Peyer's patch (tissue), 4 donors: ENCODE results near the gene YEATS2. TPM values are rescaled to one million over a fixed set of nuclear protein-coding genes. Genes with fewer than 3 reads are reported as not detected.

ENCODE experiments used
- DNase-seq, 3 donors: peaks; one replicate each; pipeline ENCODE4 v3.0.0-alpha.2; 2017 to 2019
- H3K27ac ChIP-seq, 4 donors: fragments of 200-600 bp; sonication (generic); one replicate each; pipeline ENCODE4 v1.5.1; 2016 to 2019
- H3K27me3 ChIP-seq, 2 donors: fragments of 200-600 bp; sonication (generic); one replicate each; pipeline ENCODE4 v1.5.1; 2019
- H3K36me3 ChIP-seq, 3 donors: fragments of 200-600 bp; sonication (generic); one replicate each; pipeline ENCODE4 v1.5.1; 2016 to 2019
- H3K4me1 ChIP-seq, 4 donors: fragments of 200-600 bp; sonication (generic); one replicate each; pipeline ENCODE4 v1.5.1; 2016 to 2019
- H3K4me3 ChIP-seq, 4 donors: fragments of 200-600 bp; sonication (generic); 1 replicate in 3 of 4; 2 replicates in 1 of 4; pipeline ENCODE4 v1.5.1; 2016 to 2019; ENCODE audit warnings: mild to moderate bottlenecking in 1 of 4
- H3K9me3 ChIP-seq, 4 donors: fragments of 200-600 bp; sonication (generic); one replicate each; pipeline ENCODE4 v1.5.1; 2016 to 2019; ENCODE audit warnings: mild to moderate bottlenecking in 1 of 4
- POLR2A ChIP-seq, 2 donors: fragments of 450-650 bp; IDR thresholded peaks; one replicate each; pipeline ENCODE4 v1.5.1; 2017; ENCODE audit warnings: antibody characterized with exemption in 2 of 2, mild to moderate bottlenecking in 2 of 2, moderate library complexity in 2 of 2
- total RNA-seq, 4 donors: library from RNA; depleted of rRNA; stranded (reverse); fragments of >200 nt; gene quantifications; one replicate each; pipeline ENCODE4 v1.1.0, GENCODE V29; 2016
- TF ChIP-seq, protein P1 (sequence below), 6 experiments: fragments of 450-650 bp in 4 of 6; fragments of 200-600 bp in 2 of 6; sonication (generic) in 1 of 6; IDR thresholded peaks; one replicate each; pipeline ENCODE4 v1.5.1; 2017 to 2019; ENCODE audit warnings: antibody characterized with exemption in 6 of 6, mild to moderate bottlenecking in 3 of 6, moderate library complexity in 1 of 6

YEATS2 gene
- total RNA-seq, 4 donors from 2014 or later = 24.3 to 56.9 (median 27.7) TPM

DNA sequence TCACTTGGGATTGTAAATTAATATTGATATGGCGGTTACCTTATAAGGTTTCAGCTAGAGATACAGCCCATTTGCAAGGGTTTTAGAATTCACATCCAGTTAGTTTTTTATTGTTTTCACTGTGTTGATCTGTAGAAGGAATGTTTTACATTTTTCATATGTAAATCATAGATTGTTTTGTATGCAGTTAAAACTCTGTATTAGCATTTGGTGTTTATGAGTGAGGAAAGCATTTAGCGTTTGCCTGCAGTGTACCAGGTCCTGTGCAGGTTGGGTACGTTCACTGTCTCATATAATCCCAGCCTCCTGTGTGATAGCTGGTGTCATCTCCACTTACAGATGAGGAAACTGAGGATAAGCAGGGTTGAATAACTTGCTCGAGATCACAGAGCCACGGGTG, 104.0 kb downstream of the YEATS2 start:
- H3K4me3 ChIP-seq = no peak overlapping the region
- no peak overlapping the region for H3K27ac ChIP-seq
- no peaks in the 10 kb centered on the region for H3K27me3 ChIP-seq
- no peaks in the 10 kb centered on the region for H3K4me1 ChIP-seq
- TF ChIP-seq, protein P1, sequence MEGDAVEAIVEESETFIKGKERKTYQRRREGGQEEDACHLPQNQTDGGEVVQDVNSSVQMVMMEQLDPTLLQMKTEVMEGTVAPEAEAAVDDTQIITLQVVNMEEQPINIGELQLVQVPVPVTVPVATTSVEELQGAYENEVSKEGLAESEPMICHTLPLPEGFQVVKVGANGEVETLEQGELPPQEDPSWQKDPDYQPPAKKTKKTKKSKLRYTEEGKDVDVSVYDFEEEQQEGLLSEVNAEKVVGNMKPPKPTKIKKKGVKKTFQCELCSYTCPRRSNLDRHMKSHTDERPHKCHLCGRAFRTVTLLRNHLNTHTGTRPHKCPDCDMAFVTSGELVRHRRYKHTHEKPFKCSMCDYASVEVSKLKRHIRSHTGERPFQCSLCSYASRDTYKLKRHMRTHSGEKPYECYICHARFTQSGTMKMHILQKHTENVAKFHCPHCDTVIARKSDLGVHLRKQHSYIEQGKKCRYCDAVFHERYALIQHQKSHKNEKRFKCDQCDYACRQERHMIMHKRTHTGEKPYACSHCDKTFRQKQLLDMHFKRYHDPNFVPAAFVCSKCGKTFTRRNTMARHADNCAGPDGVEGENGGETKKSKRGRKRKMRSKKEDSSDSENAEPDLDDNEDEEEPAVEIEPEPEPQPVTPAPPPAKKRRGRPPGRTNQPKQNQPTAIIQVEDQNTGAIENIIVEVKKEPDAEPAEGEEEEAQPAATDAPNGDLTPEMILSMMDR (IDR thresholded peaks at IDR 0.05) = no peak
- TF ChIP-seq POLR2A (IDR thresholded peaks at IDR 0.05) = no peak
- H3K9me3 ChIP-seq = no peaks in the 10 kb centered on the region
- H3K36me3 ChIP-seq = peaks cover 0 to 84% (median 4%) of the 10 kb centered on the region in 3 donors
- DNase-seq = peak in 1 of 3 donors; percentile 2

DNA sequence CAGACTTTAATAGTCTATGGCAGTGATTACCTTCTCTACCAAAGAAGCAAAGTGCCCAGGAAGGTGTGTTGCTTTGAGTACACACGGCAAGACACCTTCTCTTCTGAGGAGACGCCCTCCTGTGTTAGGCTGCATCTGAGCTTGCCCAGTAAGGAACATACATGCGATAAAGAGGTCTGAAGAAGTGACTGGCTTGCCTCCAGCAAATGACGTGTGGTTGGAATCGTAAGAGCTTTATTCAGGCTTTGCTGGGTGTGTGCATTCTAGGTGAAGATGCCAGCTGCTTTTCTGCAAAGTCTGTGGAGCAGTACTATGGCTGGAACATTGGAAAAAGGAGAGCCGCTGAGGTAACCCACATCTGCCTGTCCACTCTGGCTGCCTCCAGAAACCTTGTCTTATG, 105.4 kb downstream of the YEATS2 start:
- no peak overlapping the region for H3K4me3 ChIP-seq
- TF ChIP-seq, protein P1 (IDR thresholded peaks at IDR 0.05) = no peak
- TF ChIP-seq POLR2A (IDR thresholded peaks at IDR 0.05) = no peak
- H3K27ac ChIP-seq = no peak overlapping the region
- H3K4me1 ChIP-seq = no peaks in the 10 kb centered on the region
- DNase-seq = peak in 1 of 3 donors; percentile 10
- H3K27me3 ChIP-seq = no peaks in the 10 kb centered on the region
- H3K9me3 ChIP-seq = no peaks in the 10 kb centered on the region
- peaks cover 0 to 95% (median 4%) of the 10 kb centered on the region in 3 donors for H3K36me3 ChIP-seq

DNA sequence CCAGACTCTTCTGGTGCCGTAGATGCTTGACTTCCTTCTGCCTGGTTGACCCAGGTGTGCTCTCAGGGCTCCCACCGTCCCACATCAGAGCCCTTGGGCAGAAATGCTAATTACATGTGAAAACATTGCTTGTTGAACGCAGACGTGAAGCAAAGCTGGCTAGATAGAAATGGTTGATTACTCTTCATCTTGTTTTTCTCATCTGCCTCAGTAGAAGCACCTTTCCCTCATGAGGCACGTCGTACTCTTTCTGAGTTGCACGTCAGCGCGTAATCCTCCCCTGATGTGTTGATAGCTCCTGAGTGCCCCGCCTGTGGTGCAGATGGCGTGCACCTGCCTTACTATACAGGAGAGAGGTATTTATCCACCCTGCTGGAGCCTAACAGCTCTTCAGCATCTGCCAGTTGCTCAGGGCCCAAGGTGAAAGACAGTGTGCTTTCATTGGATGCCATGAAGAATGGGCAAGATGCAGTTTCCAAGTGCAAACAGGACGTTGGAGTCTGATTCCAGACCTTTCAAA, 109.7 kb downstream of the YEATS2 start:
- no peaks in the 10 kb centered on the region for H3K4me1 ChIP-seq
- no peak for TF ChIP-seq POLR2A (IDR thresholded peaks at IDR 0.05)
- TF ChIP-seq, protein P1 (IDR thresholded peaks at IDR 0.05) = no peak
- peaks cover 0 to 88% (median 4%) of the 10 kb centered on the region in 3 donors for H3K36me3 ChIP-seq
- H3K4me3 ChIP-seq = no peak overlapping the region
- H3K9me3 ChIP-seq = no peaks in the 10 kb centered on the region
- H3K27me3 ChIP-seq = no peaks in the 10 kb centered on the region
- peak in 1 of 3 donors; percentile 45 for DNase-seq
- no peak overlapping the region for H3K27ac ChIP-seq

DNA sequence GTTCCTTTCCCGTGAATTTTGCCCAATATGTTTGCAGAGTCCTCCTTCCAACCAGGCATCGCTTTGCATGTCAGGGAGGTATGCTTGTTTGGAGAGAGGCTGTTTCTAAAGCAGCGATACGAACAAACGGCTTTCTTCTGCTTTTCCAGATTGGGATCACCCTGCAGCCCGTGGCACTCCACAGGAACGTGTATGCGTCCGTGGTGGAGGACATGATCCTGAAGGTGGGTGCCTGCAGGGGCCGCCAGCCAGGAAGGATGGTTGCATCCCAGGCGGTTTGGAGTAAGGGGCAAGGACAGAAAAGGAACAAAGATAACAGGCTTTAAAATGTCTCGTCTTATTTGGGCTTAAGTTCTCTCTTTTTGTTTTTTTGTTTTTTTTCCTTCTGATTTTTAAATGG, 110.3 kb downstream of the YEATS2 start:
- no peaks in the 10 kb centered on the region for H3K27me3 ChIP-seq
- peak in 1 of 3 donors; percentile 40 for DNase-seq
- no peak for TF ChIP-seq POLR2A (IDR thresholded peaks at IDR 0.05)
- TF ChIP-seq, protein P1 (IDR thresholded peaks at IDR 0.05) = no peak
- no peak overlapping the region for H3K4me3 ChIP-seq
- no peaks in the 10 kb centered on the region for H3K9me3 ChIP-seq
- peaks cover 0 to 82% (median 4%) of the 10 kb centered on the region in 3 donors for H3K36me3 ChIP-seq
- H3K27ac ChIP-seq = no peak overlapping the region
- no peaks in the 10 kb centered on the region for H3K4me1 ChIP-seq

DNA sequence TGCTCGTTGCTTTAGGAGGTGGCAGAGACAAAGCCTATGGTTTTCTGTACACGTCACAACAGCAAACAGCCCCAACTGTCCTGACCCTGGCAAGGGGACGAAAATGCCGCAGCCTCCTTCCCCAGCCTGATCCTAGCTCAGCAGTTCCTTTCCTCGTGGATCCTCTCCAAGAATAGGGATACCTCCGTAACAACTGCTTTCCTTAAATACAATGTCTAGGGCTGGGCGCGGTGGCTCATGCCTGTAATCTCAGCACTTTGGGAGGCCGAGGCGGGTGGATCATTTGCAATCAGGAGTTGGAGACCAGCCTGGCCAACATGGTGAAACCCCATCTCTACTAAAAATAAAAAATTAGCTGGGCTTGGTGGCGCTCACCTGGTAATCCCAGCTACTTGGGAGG, 110.8 kb downstream of the YEATS2 start:
- TF ChIP-seq POLR2A (IDR thresholded peaks at IDR 0.05) = no peak
- TF ChIP-seq, protein P1 (IDR thresholded peaks at IDR 0.05) = no peak
- DNase-seq = peak in 1 of 3 donors; percentile 34
- Histone ChIP-seq H3K36me3 (peaks cover 0 to 77% (median 0%) of the 10 kb centered on the region in 3 donors), H3K4me3 (no peak overlapping the region), H3K9me3 (no peaks in the 10 kb centered on the region), H3K27me3 (no peaks in the 10 kb centered on the region), H3K27ac (no peak overlapping the region), H3K4me1 (no peaks in the 10 kb centered on the region)
